ENCODE measurements around the gene DPP6.

- no peak for TF ChIP-seq CTCF (IDR thresholded peaks at IDR 0.05)
- TF ChIP-seq JUN (IDR thresholded peaks at IDR 0.05), result no peak
- no peak for TF ChIP-seq CHD2 (IDR thresholded peaks at IDR 0.05; ENCODE audit: low read length, partially characterized antibody)
- TF ChIP-seq POLR2A (IDR thresholded peaks at IDR 0.05; ENCODE audit: low read length), result no peak
- TF ChIP-seq EP300 (IDR thresholded peaks at IDR 0.05), result no peak
- TF ChIP-seq NFE2L2 (conservative IDR thresholded peaks at IDR 0.05; ENCODE audit: low read length), result no peak
- no peak for TF ChIP-seq PHF8 (IDR thresholded peaks at IDR 0.05; ENCODE audit: borderline replicate concordance, low read depth)
- no peak for TF ChIP-seq RAD21 (conservative IDR thresholded peaks at IDR 0.05 in 1 of 2, IDR thresholded peaks at IDR 0.05 in 1 of 2)
- no peak for TF ChIP-seq RNF2 (IDR thresholded peaks at IDR 0.05; ENCODE audit: borderline replicate concordance, low read depth)
- TF ChIP-seq USF2 (IDR thresholded peaks at IDR 0.05), result no peak
These were observed 824.3 kb downstream of the DPP6 start for GRCh38 chr7:154876516-154876915.
